NT2/D1 (cell line): ENCODE data around the gene NRM.
"Not testable (repeated sequence)": the region's sequence is repeated elsewhere in the genome, so short reads cannot be mapped to it uniquely, and the experiment has no call there.

Source experiments
- DNase-seq: peaks from one replicate; pipeline ENCODE4 v3.0.0-alpha.2; 2011; ENCODE audit warnings: low read depth, low spot score
- H3K27me3 ChIP-seq: 2 replicates; pipeline ENCODE4 v1.6.0; 2011; ENCODE audit warnings: mild to moderate bottlenecking; ENCODE audit not compliant: insufficient read length, insufficient read depth
- H3K36me3 ChIP-seq: 2 replicates; pipeline ENCODE4 v1.6.1; 2011; ENCODE audit warnings: mild to moderate bottlenecking, low read length, mixed read lengths; ENCODE audit not compliant: insufficient read depth, insufficient read length
- H3K4me1 ChIP-seq: 2 replicates; pipeline ENCODE4 v1.5.1; 2011; ENCODE audit not compliant: insufficient read depth, insufficient read length
- H3K4me3 ChIP-seq: 2 replicates; pipeline ENCODE4 v1.5.1; 2011; ENCODE audit warnings: low read depth; ENCODE audit not compliant: insufficient read length
- H3K9ac ChIP-seq: 2 replicates; pipeline ENCODE4 v1.6.0; 2011; ENCODE audit warnings: low read depth; ENCODE audit not compliant: insufficient read length
- H3K9me3 ChIP-seq: 2 replicates; pipeline ENCODE4 v1.5.1; 2011; ENCODE audit warnings: mild to moderate bottlenecking, low read length; ENCODE audit not compliant: insufficient read depth
- SUZ12 ChIP-seq: IDR thresholded peaks from 2 replicates; pipeline ENCODE4 v1.6.1; 2011; ENCODE audit not compliant: insufficient read length, insufficient read depth; ENCODE audit errors: extremely low read depth
- YY1 ChIP-seq: IDR thresholded peaks from 2 replicates; pipeline ENCODE4 v1.6.1; 2011; ENCODE audit not compliant: insufficient read length, insufficient read depth
- ZNF274 ChIP-seq: IDR thresholded peaks from 2 replicates; pipeline ENCODE4 v1.6.1; 2011; ENCODE audit warnings: mild to moderate bottlenecking, low read depth, low read length

NRM gene

GRCh38 chr6:30727920-30728553 lies 37.3 kb upstream of the NRM start:
- Histone ChIP-seq H3K4me1 (peaks cover 9% of the 10 kb centered on the region), H3K36me3 (peaks cover 69% of the 10 kb centered on the region), H3K27me3 (no peaks in the 10 kb centered on the region), H3K9me3 (no peaks in the 10 kb centered on the region), H3K4me3 (no peak overlapping the region), H3K9ac (no peak overlapping the region)
- TF ChIP-seq ZNF274 (no peak), SUZ12 (no peak), YY1 (no peak)
- no peak for DNase-seq

- DNase-seq, result no peak
- peaks cover 72% of the 10 kb centered on the region for H3K36me3 ChIP-seq
- no peak overlapping the region for H3K9ac ChIP-seq
- TF ChIP-seq YY1 (no peak), ZNF274 (no peak), SUZ12 (no peak)
- peaks cover 9% of the 10 kb centered on the region for H3K4me1 ChIP-seq
- no peaks in the 10 kb centered on the region for H3K9me3 ChIP-seq
- no peaks in the 10 kb centered on the region for H3K27me3 ChIP-seq
- H3K4me3 ChIP-seq, result no peak overlapping the region
Observed at GRCh38 chr6:30726506-30727413, 36.0 kb upstream of the NRM start.

- H3K4me1 ChIP-seq, result peaks cover 9% of the 10 kb centered on the region
- H3K4me3 ChIP-seq, result no peak overlapping the region
- H3K9ac ChIP-seq, result no peak overlapping the region
- peaks cover 73% of the 10 kb centered on the region for H3K36me3 ChIP-seq
- H3K9me3 ChIP-seq, result no peaks in the 10 kb centered on the region
- no peaks in the 10 kb centered on the region for H3K27me3 ChIP-seq
- no peak for TF ChIP-seq ZNF274
- DNase-seq, result no peak
Observed at GRCh38 chr6:30725713-30726505, 35.1 kb upstream of the NRM start.

GRCh38 chr6:30724906-30725667 lies 34.3 kb upstream of the NRM start:
- TF ChIP-seq YY1 (no peak), ZNF274 (no peak)
- peaks cover 5% of the 10 kb centered on the region for H3K4me1 ChIP-seq
- no peaks in the 10 kb centered on the region for H3K27me3 ChIP-seq
- peaks cover 72% of the 10 kb centered on the region for H3K36me3 ChIP-seq
- H3K9ac ChIP-seq, result no peak overlapping the region
- no peak overlapping the region for H3K4me3 ChIP-seq
- no peak for DNase-seq
- H3K9me3 ChIP-seq, result no peaks in the 10 kb centered on the region

- H3K4me3 ChIP-seq, H3K9me3 ChIP-seq, H3K9ac ChIP-seq, DNase-seq, H3K27me3 ChIP-seq, H3K4me1 ChIP-seq: not testable (repeated sequence)
- peaks cover 62% of the 10 kb centered on the region for H3K36me3 ChIP-seq
Observed at GRCh38 chr6:30723843-30724741, 33.3 kb upstream of the NRM start.

GRCh38 chr6:30723159-30723842 lies 32.5 kb upstream of the NRM start:
- peaks cover 59% of the 10 kb centered on the region for H3K36me3 ChIP-seq
- H3K9ac ChIP-seq, H3K4me3 ChIP-seq, H3K9me3 ChIP-seq, DNase-seq, H3K4me1 ChIP-seq, H3K27me3 ChIP-seq: not testable (repeated sequence)
